Esophagus squamous epithelium (tissue), 5 donors: Measurements from ENCODE around the gene ARPC2. TPM values are rescaled to one million over a fixed set of nuclear protein-coding genes. Genes with fewer than 3 reads are reported as not detected.
"Not testable (repeated sequence)": the region's sequence is repeated elsewhere in the genome, so short reads cannot be mapped to it uniquely, and the experiment has no call there.

Source experiments
- DNase-seq: peaks from one replicate; lab custom pipeline; 2025; lab: John Stamatoyannopoulos, UW
- H3K27ac ChIP-seq, 4 donors: fragments of 200-600 bp; sonication (generic); one replicate each; pipeline ENCODE4 v1.5.1; 2016 to 2019; ENCODE audit warnings: mild to moderate bottlenecking in 1 of 4
- H3K27me3 ChIP-seq, 4 donors: fragments of 200-600 bp; sonication (generic); 1 replicate in 3 of 4; 2 replicates in 1 of 4; pipeline versions ENCODE4 v1.5.1 to v1.6.0; 2017 to 2021; ENCODE audit warnings: antibody characterized with exemption in 1 of 4
- H3K36me3 ChIP-seq, 3 donors: fragments of 200-600 bp; sonication (generic); one replicate each; pipeline ENCODE4 v1.5.1; 2016 to 2019
- H3K4me1 ChIP-seq, 3 donors: fragments of 200-600 bp; sonication (generic); one replicate each; pipeline ENCODE4 v1.5.1; 2017 to 2019
- H3K4me3 ChIP-seq, 4 donors: fragments of 200-600 bp; sonication (generic); 1 replicate in 3 of 4; 2 replicates in 1 of 4; pipeline ENCODE4 v1.5.1; 2016 to 2019; ENCODE audit warnings: mild to moderate bottlenecking in 2 of 4, moderate library complexity in 1 of 4
- H3K9me3 ChIP-seq, 3 donors: fragments of 200-600 bp; sonication (generic); one replicate each; pipeline ENCODE4 v1.5.1; 2016 to 2019
- POLR2A ChIP-seq, 4 donors: fragments of 450-650 bp; IDR thresholded peaks; one replicate each; pipeline ENCODE4 v1.6.1; 2017; ENCODE audit warnings: antibody characterized with exemption in 4 of 4, mild to moderate bottlenecking in 4 of 4, moderate library complexity in 3 of 4
- WGBS, 2 donors: methylation state at CpG; one replicate each; pipeline ENCODE4 v1.1.5; 2018; 5-methylcytosine and 5-hydroxymethylcytosine counted together
- intact Hi-C: fragments of 100-400 bp; cut with DNase I; formaldehyde crosslinking; loops from one replicate; pipeline ENCODE4 v1.15.0; 2022
- total RNA-seq, 4 donors: library from RNA; depleted of rRNA; stranded (reverse); fragments of >200 nt; gene quantifications; one replicate each; pipeline ENCODE4 v1.1.0, GENCODE V29; 2016
- TF ChIP-seq, protein P1 (sequence below), 6 experiments: fragments of 450-650 bp in 4 of 6; fragments of 200-600 bp in 2 of 6; sonication (generic) in 2 of 6; IDR thresholded peaks; one replicate each; pipeline ENCODE4 v1.5.1; 2016 to 2019; ENCODE audit warnings: antibody characterized with exemption in 6 of 6, mild to moderate bottlenecking in 4 of 6, moderate library complexity in 4 of 6
- donor health status: DM: yes; HTN: yes; CAD: no.

The ARPC2 gene
- total RNA-seq, 4 donors from 2014 or later, result 465 to 690 (median 542) TPM

GRCh38 chr2:218271865-218272530 is 55.0 kb downstream of the ARPC2 start:
- Histone ChIP-seq H3K36me3 (peaks cover 34 to 51% (median 38%) of the 10 kb centered on the region in 3 donors), H3K4me3 (peak overlapping the region in 3 of 4 donors; percentile 71 to 92 (median 78)), H3K4me1 (peaks cover 29 to 74% (median 38%) of the 10 kb centered on the region in 3 donors), H3K9me3 (no peaks in the 10 kb centered on the region), H3K27me3 (no peaks in the 10 kb centered on the region), H3K27ac (peak overlapping the region; percentile 84 to 92 (median 88))
- 19 to 34% methylated on average over 5 of the region's 5 CpGs for WGBS, 2 donors
- intact Hi-C loops, result loop anchor here (5.0 kb wide), 1 partner anchor 125 kb away; the partner anchor contains the start of gene CTDSP1
- no peak for DNase-seq
- TF ChIP-seq, protein P1, sequence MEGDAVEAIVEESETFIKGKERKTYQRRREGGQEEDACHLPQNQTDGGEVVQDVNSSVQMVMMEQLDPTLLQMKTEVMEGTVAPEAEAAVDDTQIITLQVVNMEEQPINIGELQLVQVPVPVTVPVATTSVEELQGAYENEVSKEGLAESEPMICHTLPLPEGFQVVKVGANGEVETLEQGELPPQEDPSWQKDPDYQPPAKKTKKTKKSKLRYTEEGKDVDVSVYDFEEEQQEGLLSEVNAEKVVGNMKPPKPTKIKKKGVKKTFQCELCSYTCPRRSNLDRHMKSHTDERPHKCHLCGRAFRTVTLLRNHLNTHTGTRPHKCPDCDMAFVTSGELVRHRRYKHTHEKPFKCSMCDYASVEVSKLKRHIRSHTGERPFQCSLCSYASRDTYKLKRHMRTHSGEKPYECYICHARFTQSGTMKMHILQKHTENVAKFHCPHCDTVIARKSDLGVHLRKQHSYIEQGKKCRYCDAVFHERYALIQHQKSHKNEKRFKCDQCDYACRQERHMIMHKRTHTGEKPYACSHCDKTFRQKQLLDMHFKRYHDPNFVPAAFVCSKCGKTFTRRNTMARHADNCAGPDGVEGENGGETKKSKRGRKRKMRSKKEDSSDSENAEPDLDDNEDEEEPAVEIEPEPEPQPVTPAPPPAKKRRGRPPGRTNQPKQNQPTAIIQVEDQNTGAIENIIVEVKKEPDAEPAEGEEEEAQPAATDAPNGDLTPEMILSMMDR (IDR thresholded peaks at IDR 0.05), result peak in 2 of 6 experiments; percentile 10 to 11
- TF ChIP-seq POLR2A (IDR thresholded peaks at IDR 0.05), result no peak

DNA sequence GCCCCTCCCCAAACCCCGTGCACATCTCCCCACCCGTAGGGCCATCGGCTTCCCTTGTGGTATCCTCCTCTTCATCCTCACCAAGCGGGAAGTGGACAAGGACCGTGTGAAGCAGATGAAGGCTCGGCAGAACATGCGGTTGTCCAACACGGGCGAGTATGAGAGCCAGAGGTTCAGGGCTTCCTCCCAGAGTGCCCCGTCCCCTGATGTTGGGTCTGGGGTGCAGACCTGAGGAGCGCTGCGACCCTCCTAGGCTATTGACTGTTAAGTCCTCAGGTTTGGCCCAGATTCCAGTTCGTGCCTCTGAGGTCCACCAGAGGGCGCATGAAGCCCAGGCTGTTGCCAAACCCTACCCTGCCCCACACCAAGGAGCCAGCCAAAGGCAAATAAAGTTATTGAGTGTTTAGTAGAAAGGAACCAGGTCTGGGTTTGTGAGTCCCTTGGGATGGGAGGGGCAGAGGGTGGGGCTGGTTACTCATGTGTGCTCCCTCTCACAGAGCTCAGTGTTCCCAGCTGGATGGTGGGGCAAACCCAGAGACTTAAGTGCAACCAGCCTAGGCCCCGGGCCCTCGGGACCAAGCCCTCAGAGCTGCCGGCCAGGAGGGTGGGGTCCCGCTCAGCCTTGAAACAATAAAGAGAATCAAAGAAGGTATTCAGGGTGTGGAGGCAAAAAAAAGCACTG is 55.7 kb downstream of the ARPC2 start:
- peak overlapping the region in 2 of 4 donors; percentile 71 to 78 for H3K4me3 ChIP-seq
- peaks cover 40 to 51% (median 42%) of the 10 kb centered on the region in 3 donors for H3K36me3 ChIP-seq
- intact Hi-C loops, result loop anchor here (5.0 kb wide), 1 partner anchor 125 kb away; the partner anchor contains the start of gene CTDSP1

DNA sequence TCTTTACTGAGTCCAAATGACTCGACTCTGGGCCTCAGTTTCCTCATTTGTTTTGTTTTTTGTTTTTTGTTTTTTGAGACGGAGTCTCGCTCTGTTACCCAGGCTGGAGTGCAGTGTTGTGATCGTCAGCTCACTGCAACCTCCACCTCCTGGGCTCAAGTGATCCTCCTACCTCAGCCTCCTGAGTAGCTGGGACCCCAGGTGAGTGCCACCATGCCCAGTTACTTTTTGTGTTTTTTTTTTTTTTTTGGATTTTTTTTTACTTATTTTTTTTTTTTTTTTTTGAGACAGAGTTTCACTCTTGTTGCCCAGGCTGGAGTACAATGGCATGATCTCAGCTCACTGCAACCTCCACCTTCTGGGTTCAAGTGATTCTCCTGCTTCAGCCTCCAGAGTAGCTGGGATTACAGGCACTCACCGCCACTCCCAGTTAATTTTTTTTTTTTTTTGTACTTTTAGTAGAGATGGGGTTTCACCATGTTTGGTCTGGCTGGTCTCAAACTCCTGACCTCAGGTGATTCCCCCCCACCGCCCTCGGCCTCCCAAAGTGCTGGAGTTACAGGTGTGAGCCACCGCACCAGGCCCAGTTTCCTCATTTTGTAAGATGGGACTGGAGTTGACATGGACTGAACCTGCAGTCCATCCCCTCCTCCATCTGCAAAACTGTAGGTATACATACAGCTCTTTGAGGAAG is 56.4 kb downstream of the ARPC2 start:
- Histone ChIP-seq H3K27ac (peak overlapping the region; percentile 84 to 92 (median 88)), H3K4me3 (peak overlapping the region in 1 of 4 donors; percentile 78), H3K4me1 (peaks cover 29 to 74% (median 42%) of the 10 kb centered on the region in 3 donors), H3K36me3 (peaks cover 47 to 52% (median 47%) of the 10 kb centered on the region in 3 donors)
- DNase-seq, H3K27me3 ChIP-seq, H3K9me3 ChIP-seq: not testable (repeated sequence)
- intact Hi-C loops, result loop anchor here (5.0 kb wide), 1 partner anchor 124 kb away; the partner anchor contains the start of gene CTDSP1
- WGBS, 2 donors, result 56% methylated on average over 6 to 8 of the region's 8 CpGs

More for the DNA sequence above, 55.7 kb downstream of the ARPC2 start:
- no peak for TF ChIP-seq POLR2A (IDR thresholded peaks at IDR 0.05)
- TF ChIP-seq, protein P1 (IDR thresholded peaks at IDR 0.05), result peak; percentile 88 to 97 (median 94)
- H3K9me3 ChIP-seq, result no peaks in the 10 kb centered on the region
- H3K4me1 ChIP-seq, result peaks cover 29 to 74% (median 40%) of the 10 kb centered on the region in 3 donors
- DNase-seq, result peak; percentile 71
- H3K27ac ChIP-seq, result peak overlapping the region; percentile 84 to 92 (median 88)
- WGBS, 2 donors, result 9 to 13% methylated on average over 4 to 7 of the region's 18 CpGs
- H3K27me3 ChIP-seq, result no peaks in the 10 kb centered on the region

GRCh38 chr2:218273908-218274249 is 56.9 kb downstream of the ARPC2 start:
- H3K36me3 ChIP-seq, result peaks cover 52 to 57% (median 53%) of the 10 kb centered on the region in 3 donors
- TF ChIP-seq, protein P1 (IDR thresholded peaks at IDR 0.05), result no peak
- no peak for TF ChIP-seq POLR2A (IDR thresholded peaks at IDR 0.05)
- H3K27me3 ChIP-seq, result no peaks in the 10 kb centered on the region
- peaks cover 25 to 74% (median 38%) of the 10 kb centered on the region in 3 donors for H3K4me1 ChIP-seq
- H3K9me3 ChIP-seq, result no peaks in the 10 kb centered on the region
- intact Hi-C loops, result loop anchor here (5.0 kb wide), 1 partner anchor 123 kb away; the partner anchor contains the start of gene CTDSP1
- H3K4me3 ChIP-seq, result no peak overlapping the region
- H3K27ac ChIP-seq, result peak overlapping the region; percentile 72 to 92 (median 86)
- DNase-seq, result no peak
- 80 to 96% methylated on average over 2 of the region's 2 CpGs for WGBS, 2 donors

- 61 to 67% methylated on average over 3 to 4 of the region's 4 CpGs for WGBS, 2 donors
- Histone ChIP-seq H3K27ac (peak overlapping the region; percentile 72 to 92 (median 86)), H3K36me3 (peaks cover 59 to 64% (median 60%) of the 10 kb centered on the region in 3 donors), H3K4me1 (peaks cover 20 to 74% (median 33%) of the 10 kb centered on the region in 3 donors), H3K9me3 (no peaks in the 10 kb centered on the region), H3K27me3 (no peaks in the 10 kb centered on the region), H3K4me3 (no peak overlapping the region)
- TF ChIP-seq POLR2A (IDR thresholded peaks at IDR 0.05), result no peak
- TF ChIP-seq, protein P1 (IDR thresholded peaks at IDR 0.05), result no peak
- no peak for DNase-seq
- intact Hi-C loops, result loop anchor here (5.0 kb wide), 1 partner anchor 123 kb away; the partner anchor contains the start of gene CTDSP1
Observed at GRCh38 chr2:218274586-218274985, 57.6 kb downstream of the ARPC2 start.
